ENCODE results near the gene RASA3.

DNA sequence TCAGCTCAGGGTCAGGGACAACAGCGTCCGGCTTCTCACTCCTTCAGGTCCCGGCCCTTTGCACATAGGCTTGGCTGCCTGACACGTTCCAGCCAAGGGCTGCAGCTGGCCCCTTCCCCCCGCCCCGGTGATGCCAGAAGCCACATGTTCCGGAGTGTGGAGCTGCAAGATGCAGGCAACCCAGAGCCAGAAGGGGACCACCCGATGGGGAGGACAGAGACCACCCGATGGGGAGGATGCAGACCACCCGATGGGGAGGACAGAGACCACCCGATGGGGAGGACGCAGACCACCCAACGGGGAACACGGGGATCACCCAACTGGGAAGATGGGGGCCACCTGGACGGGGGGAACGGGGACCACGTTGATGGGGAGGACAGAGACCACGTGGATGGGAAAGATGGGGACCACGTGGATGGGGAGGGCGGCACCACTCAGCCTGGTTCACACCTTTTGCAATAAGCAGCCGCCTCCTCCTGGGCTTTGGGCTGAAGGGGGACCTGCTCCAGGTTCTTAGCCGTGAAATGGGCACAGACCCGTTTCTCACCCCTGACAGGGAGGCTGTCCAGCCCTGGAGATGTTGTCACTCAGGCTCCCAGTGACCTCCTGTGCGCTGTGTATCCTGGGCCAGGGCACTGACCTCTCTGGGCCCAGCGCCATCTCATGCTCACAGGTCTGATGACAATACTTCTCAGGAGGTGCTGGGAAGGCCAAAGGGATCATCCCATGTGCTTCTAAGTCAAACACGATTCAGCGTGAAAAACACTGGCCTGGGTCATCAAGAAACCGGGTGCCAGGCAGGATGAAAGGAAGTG lies 193.1 kb downstream of the RASA3 start:
- no peak for TF ChIP-seq EZH2 (IDR thresholded peaks at IDR 0.05; ENCODE audit: insufficient read depth, low read length)
- TF ChIP-seq, protein P1, sequence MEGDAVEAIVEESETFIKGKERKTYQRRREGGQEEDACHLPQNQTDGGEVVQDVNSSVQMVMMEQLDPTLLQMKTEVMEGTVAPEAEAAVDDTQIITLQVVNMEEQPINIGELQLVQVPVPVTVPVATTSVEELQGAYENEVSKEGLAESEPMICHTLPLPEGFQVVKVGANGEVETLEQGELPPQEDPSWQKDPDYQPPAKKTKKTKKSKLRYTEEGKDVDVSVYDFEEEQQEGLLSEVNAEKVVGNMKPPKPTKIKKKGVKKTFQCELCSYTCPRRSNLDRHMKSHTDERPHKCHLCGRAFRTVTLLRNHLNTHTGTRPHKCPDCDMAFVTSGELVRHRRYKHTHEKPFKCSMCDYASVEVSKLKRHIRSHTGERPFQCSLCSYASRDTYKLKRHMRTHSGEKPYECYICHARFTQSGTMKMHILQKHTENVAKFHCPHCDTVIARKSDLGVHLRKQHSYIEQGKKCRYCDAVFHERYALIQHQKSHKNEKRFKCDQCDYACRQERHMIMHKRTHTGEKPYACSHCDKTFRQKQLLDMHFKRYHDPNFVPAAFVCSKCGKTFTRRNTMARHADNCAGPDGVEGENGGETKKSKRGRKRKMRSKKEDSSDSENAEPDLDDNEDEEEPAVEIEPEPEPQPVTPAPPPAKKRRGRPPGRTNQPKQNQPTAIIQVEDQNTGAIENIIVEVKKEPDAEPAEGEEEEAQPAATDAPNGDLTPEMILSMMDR (IDR thresholded peaks at IDR 0.05; ENCODE audit: insufficient read depth, low read depth, low read length) = no peak

Data from astrocyte (in vitro differentiated cells and primary cell).